Lower leg skin (tissue), 4 donors: ENCODE measurements around the gene DCUN1D3. TPM values are rescaled to one million over a fixed set of nuclear protein-coding genes. Genes with fewer than 3 reads are reported as not detected.
"Not testable (repeated sequence)": the region's sequence is repeated elsewhere in the genome, so short reads cannot be mapped to it uniquely, and the experiment has no call there.

ENCODE experiments used
- DNase-seq, 2 donors: peaks; one replicate each; pipeline ENCODE4 v3.0.0-alpha.2; 2019; ENCODE audit warnings: low spot score in 2 of 2
- H3K4me3 ChIP-seq: fragments of 200-600 bp; sonication (generic); 2 replicates; pipeline ENCODE4 v1.5.1; 2017; ENCODE audit warnings: mild to moderate bottlenecking, low read depth; ENCODE audit not compliant: poor library complexity, severe bottlenecking
- CTCF ChIP-seq, 3 donors: fragments of 450-650 bp; IDR thresholded peaks; one replicate each; pipeline ENCODE4 v1.5.1; 2016; ENCODE audit warnings: antibody characterized with exemption in 3 of 3, mild to moderate bottlenecking in 3 of 3, moderate library complexity in 2 of 3
- POLR2A ChIP-seq, 2 donors: fragments of 450-650 bp; IDR thresholded peaks; one replicate each; pipeline ENCODE4 v1.6.1; 2016 to 2017; ENCODE audit warnings: antibody characterized with exemption in 2 of 2, mild to moderate bottlenecking in 1 of 2, moderate library complexity in 1 of 2
- WGBS, 2 donors: methylation state at CpG; one replicate each; pipeline ENCODE4 v1.1.5; 2018; 5-methylcytosine and 5-hydroxymethylcytosine counted together
- intact Hi-C: fragments of 100-400 bp; cut with DNase I; formaldehyde crosslinking; loops from one replicate; pipeline ENCODE4 v1.15.0; 2023; ENCODE audit warnings: low total_unique reads
- total RNA-seq, 4 donors: library from RNA; depleted of rRNA; stranded (reverse); fragments of >200 nt; gene quantifications; one replicate each; pipeline ENCODE4 v1.1.0, GENCODE V29; 2016

DCUN1D3 gene
- total RNA-seq, 4 donors from 2014 or later = 18.2 to 20.8 (median 18.3) TPM

- H3K4me3 ChIP-seq = peak within 1 kb of the TSS; percentile 46
- TF ChIP-seq POLR2A (IDR thresholded peaks at IDR 0.05) = no peak
- TF ChIP-seq CTCF (IDR thresholded peaks at IDR 0.05) = no peak
- 1 to 2% methylated on average over 41 to 63 of the region's 74 CpGs for WGBS, 2 donors
- DNase-seq = peak; percentile 87 to 97
- intact Hi-C loops = no loop called here
Observed at GRCh38 chr16:20806168-20807050, 93.7 kb downstream of the DCUN1D3 start, which contains the start of the genes ERI2 and REXO5. TSS of gene ERI2 (minus strand) at chr16:20806472. CDS start at chr16:20806430, 42 bp downstream. TSS of gene REXO5 (plus strand) at chr16:20806527. CDS start at chr16:20806954, 427 bp downstream.

GRCh38 chr16:20805684-20806167 is 94.4 kb downstream of the DCUN1D3 start:
- intact Hi-C loops, DNase-seq: not testable (repeated sequence)
- peak overlapping the region; percentile 46 for H3K4me3 ChIP-seq
- WGBS, 2 donors = 8 to 13% methylated on average over 12 of the region's 12 CpGs

Other genes starting within 250 kb of the DCUN1D3 start
- 1 to 10 TPM in 1 of 4 donors, under 1 TPM in 3; 0.49 to 1.1 (median 0.57) TPM for gene ACSM1, start 202.7 kb downstream of the DCUN1D3 start, total RNA-seq
- 10 to 100 TPM; 40.5 to 73.7 (median 67.0) TPM for gene THUMPD1, start 158.5 kb downstream of the DCUN1D3 start, total RNA-seq
- 10 to 100 TPM in 1 of 4 donors, 1 to 10 TPM in 3; 4.8 to 21.5 (median 6.6) TPM for gene ACSM3, start 136.3 kb downstream of the DCUN1D3 start, total RNA-seq
- gene ERI2, start 93.9 kb downstream of the DCUN1D3 start, total RNA-seq = 10 to 100 TPM in 3 of 4 donors, 1 to 10 TPM in 1; 6.7 to 15.5 (median 12.0) TPM
- 10 to 100 TPM in 1 of 4 donors, 1 to 10 TPM in 3; 2.0 to 10.6 (median 6.2) TPM for gene REXO5, start 93.8 kb downstream of the DCUN1D3 start, total RNA-seq
- 10 to 100 TPM; 24.3 to 27.3 (median 25.5) TPM for gene LYRM1, start 413 bp upstream of the DCUN1D3 start, total RNA-seq